ENCODE results near the gene DVL2.

The DVL2 gene

GRCh38 chr17:7280519-7281073, 46.3 kb upstream of the DVL2 start:
- Histone ChIP-seq H3K4me1 (no peaks in the 10 kb centered on the region), H3K27me3 (no peaks in the 10 kb centered on the region), H3K4me3 (ENCODE audit: low read depth, low read length) (peak overlapping the region; percentile 45), H3K36me3 (no peaks in the 10 kb centered on the region), H3K9me3 (no peaks in the 10 kb centered on the region)
- TF ChIP-seq, protein P1, sequence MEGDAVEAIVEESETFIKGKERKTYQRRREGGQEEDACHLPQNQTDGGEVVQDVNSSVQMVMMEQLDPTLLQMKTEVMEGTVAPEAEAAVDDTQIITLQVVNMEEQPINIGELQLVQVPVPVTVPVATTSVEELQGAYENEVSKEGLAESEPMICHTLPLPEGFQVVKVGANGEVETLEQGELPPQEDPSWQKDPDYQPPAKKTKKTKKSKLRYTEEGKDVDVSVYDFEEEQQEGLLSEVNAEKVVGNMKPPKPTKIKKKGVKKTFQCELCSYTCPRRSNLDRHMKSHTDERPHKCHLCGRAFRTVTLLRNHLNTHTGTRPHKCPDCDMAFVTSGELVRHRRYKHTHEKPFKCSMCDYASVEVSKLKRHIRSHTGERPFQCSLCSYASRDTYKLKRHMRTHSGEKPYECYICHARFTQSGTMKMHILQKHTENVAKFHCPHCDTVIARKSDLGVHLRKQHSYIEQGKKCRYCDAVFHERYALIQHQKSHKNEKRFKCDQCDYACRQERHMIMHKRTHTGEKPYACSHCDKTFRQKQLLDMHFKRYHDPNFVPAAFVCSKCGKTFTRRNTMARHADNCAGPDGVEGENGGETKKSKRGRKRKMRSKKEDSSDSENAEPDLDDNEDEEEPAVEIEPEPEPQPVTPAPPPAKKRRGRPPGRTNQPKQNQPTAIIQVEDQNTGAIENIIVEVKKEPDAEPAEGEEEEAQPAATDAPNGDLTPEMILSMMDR (IDR thresholded peaks at IDR 0.05; ENCODE audit: low read depth, low read length), result peak; percentile 77
- peak; percentile 78 for DNase-seq

DNA sequence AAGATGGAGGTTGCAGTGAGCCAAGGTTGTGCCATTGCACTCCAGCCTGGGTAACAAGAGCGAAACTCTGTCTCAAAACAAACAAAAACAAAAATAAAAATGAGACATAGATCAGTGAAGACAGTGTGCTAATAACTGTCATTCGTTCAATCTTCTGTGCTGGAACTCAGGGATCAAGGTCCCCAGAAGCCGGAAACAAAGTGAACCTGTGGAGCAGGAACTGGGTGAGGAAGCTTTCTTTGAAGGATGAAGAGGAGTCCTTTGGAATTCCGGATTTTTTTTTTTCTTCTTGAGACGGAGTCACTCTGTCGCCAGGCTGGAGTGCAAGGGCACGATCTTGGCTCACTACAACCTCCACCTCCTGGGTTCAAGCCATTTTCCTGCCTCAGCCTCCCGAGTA, 45.1 kb upstream of the DVL2 start:
- Histone ChIP-seq H3K9me3 (no peaks in the 10 kb centered on the region), H3K36me3 (no peaks in the 10 kb centered on the region), H3K27me3 (peaks cover 5% of the 10 kb centered on the region; the same call in 1 of the 2 replicates), H3K4me1 (no peaks in the 10 kb centered on the region), H3K4me3 (ENCODE audit: low read depth, low read length) (no peak overlapping the region)
- TF ChIP-seq, protein P1 (IDR thresholded peaks at IDR 0.05; ENCODE audit: low read depth, low read length), result no peak
- DNase-seq, result no peak

DNA sequence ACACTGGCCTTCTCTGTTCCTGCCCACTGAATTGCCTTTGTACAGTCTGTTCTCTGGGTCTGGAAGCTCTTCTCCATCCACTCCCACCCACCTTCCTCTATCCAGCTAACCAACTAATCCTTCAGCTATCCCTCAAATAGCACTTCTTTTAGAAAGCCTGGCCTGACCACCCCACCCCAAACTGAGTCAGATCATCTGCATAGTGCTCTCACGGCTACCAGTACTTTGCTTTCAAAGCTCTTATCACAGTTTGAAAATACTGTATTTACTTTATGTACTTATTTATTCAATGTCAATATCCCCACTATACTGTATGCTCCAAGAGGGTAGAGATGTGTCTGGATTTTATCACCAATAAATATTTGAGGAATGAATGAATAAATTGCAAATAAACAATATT, 32.5 kb upstream of the DVL2 start:
- Histone ChIP-seq H3K4me3 (ENCODE audit: low read depth, low read length) (no peak overlapping the region), H3K9me3 (no peaks in the 10 kb centered on the region), H3K27me3 (peaks cover 5% of the 10 kb centered on the region; the same call in 1 of the 2 replicates), H3K4me1 (no peaks in the 10 kb centered on the region), H3K36me3 (no peaks in the 10 kb centered on the region)
- TF ChIP-seq, protein P1 (IDR thresholded peaks at IDR 0.05; ENCODE audit: low read depth, low read length), result no peak
- DNase-seq, result no peak

DNA sequence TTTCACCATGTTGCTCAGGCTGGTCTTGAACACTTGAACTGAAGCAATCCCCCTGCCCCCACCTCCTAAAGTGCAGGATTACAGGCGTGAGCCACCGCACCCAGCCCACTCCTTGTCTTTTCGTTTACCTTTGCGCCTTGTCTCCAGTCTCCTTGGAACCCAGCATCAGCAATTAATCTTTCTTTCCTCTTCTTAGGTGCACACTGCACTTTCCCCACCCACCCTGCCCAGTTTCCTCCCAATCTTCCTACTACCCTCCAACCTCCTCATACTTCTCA, 29.4 kb upstream of the DVL2 start:
- TF ChIP-seq, protein P1 (IDR thresholded peaks at IDR 0.05; ENCODE audit: low read depth, low read length), result no peak
- Histone ChIP-seq H3K27me3 (peaks cover 5% of the 10 kb centered on the region; the same call in 1 of the 2 replicates), H3K36me3 (no peaks in the 10 kb centered on the region), H3K4me3 (ENCODE audit: low read depth, low read length) (no peak overlapping the region), H3K4me1 (no peaks in the 10 kb centered on the region), H3K9me3 (no peaks in the 10 kb centered on the region)
- no peak for DNase-seq

GRCh38 chr17:7262935-7263800, 28.9 kb upstream of the DVL2 start:
- peaks cover 5% of the 10 kb centered on the region; the same call in 1 of the 2 replicates for H3K27me3 ChIP-seq
- TF ChIP-seq, protein P1 (IDR thresholded peaks at IDR 0.05; ENCODE audit: low read depth, low read length), result no peak
- no peak overlapping the region for H3K4me3 ChIP-seq (ENCODE audit: low read depth, low read length)
- H3K9me3 ChIP-seq, result no peaks in the 10 kb centered on the region
- no peaks in the 10 kb centered on the region for H3K36me3 ChIP-seq
- no peaks in the 10 kb centered on the region for H3K4me1 ChIP-seq
- no peak for DNase-seq
